HPDE6-E6E7 (cell line): ENCODE results near the gene SUMO1.

ENCODE experiments used
- DNase-seq: peaks from one replicate; pipeline ENCODE4 v3.0.0; 2011; ENCODE audit warnings: missing footprints; ENCODE audit errors: extremely low spot score

The SUMO1 gene

GRCh38 chr2:202201220-202202160, 36.9 kb downstream of the SUMO1 start:
- no peak for DNase-seq

DNA sequence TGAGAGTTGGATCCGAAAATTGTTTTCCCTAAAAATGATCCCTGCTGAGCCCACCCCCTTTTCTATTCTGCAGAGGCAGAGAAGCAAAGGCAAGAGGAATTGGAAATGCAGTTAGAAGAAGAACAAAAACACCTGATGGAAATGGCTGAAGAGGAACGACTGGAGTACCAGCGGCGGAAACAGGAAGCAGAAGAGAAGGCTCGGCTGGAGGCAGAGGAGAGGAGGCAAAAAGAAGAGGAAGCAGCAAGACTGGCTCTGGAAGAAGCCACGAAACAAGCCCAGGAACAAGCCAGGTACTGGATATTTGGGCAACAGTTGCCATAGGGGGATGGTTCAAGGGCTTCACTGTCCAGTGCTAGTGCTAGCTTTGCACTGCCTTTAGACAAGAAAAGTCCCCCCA, 41.7 kb downstream of the SUMO1 start:
- DNase-seq = no peak

DNA sequence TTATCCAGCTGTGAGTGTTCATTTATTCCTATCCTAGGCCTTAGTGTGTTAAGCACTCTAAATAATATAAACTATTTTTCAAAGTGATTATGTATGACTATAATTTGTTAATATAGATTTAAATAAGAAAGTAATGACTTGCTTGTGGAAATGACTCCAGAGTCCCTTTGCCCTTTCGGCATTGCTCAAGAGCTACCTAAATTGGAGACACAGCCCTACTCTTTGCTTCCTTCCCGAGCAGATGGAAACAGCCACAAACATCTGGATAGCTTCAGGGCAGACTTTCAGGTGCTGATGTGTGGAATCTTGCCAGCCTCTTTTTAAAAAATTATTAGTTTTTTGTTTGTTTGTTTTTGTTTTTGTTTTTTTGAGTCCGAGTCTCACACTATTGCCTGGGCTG, 44.0 kb downstream of the SUMO1 start:
- no peak for DNase-seq

GRCh38 chr2:202193881-202194353, 44.5 kb downstream of the SUMO1 start:
- DNase-seq = no peak

DNA sequence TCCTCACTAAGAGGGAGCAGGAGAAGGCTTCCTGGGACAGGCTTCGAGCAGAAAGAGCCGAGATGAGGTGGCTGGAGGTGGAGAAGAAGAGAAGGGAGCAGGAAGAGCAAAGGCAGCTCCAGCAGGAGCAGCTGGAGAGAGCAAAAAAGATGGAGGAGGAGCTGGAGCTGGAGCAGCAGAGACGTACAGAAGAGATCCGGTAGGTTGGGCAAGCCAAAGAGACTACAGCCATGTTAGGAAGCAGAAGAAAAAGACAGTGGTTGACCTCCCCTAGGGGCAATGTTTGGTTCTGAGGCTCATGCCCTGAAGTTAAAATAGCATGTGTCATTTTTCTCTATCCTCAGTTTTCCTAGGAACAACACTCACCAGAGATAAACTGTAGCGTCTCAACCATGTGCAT, 45.1 kb downstream of the SUMO1 start:
- no peak for DNase-seq

DNA sequence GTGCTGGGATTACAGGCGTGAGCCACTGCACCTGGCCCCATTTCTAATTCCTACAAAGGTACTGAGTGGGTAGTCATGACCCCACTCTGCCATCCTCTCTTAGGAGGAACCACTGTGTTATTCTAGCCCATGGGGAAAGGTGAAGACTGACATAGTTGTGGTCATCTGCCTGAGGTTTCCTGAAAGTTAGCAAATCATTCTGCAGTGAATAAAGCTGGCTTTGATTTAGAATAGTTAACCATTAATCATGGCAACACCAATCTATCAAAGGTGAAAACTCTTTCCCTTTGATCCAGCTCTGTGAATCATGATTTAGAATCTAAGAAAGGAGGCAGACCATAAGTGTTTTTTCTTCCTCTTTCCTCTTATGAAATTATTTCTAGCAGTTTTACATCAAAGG, 50.8 kb downstream of the SUMO1 start:
- no peak for DNase-seq

- DNase-seq = no peak
These were observed 51.7 kb downstream of the SUMO1 start for GRCh38 chr2:202186641-202187202.

DNA sequence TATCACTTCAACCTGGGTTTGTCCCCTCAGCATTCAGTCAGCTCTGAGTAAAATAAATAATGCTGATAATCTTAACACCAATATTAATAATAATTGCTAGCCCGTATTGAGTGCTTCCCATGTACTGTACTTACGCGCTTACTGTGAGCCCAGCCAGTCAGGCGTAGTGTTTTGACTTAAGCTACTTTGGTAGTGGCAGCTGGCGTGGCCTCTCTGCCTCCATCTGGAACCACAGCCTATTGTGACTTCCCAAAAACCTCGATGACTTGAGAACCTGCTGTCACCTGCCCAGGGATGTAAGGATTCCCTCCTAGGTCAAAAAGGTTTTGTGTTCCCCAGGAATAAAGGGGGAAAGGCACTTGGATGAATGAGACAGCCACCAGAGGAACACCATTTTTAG, 53.2 kb downstream of the SUMO1 start:
- no peak for DNase-seq

DNA sequence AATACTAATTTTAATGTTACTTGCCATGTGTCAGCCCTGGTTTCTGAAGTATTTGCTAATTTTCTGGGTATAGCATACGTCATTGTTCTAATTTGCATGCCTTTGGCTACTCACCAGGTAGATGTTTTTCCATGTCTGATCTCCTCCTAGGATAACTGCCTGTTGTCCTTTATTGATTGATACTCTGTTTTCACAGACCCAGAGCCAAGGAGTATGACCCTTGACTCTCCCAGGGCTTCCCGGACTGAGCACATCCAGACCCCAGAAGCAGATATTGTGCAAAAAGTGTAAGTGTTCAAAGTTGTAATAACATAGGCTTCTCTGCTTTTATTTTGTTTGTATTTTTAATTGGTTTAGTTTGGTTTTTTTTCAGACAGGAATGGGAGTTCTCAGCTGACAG, 53.8 kb downstream of the SUMO1 start:
- no peak for DNase-seq

- peak; percentile 40 for DNase-seq
These were observed 59.9 kb downstream of the SUMO1 start for GRCh38 chr2:202178346-202178958.

DNA sequence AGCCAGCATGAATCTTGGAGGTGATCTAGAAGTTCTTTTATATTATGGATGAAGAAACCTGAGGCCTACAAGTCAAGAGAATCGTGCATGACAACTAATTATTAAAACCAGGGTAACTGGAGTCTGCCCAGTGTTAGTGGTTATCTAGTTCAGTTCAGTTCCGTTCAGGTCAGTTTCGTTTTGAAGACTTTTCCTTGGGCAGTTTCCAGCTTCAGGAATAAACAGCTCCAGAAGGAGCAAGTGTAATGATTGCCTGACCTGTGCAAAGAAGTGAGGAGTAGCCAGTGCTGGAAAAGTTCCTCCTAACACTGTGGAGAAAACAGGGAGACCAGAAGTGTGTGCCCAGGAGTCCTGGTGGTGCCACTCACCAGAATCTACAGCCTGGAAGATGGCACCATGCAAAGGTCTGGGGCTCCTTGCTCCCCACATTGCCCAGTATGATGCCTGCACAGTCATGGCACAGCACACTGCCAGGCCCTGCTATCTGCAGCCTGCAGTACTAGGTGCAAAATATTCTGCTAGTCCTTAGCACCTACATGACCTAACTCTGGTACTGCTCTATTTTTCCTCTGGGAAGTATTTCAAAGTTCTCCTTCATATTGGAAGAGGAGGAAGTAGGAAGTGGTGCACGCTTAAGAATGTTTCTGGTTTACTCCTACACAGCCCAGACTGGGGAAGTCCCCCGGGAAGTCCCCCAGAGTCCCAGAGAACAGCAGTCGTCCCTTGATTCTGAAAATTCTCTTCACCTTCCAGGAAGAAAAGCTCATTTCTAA, 65.8 kb downstream of the SUMO1 start:
- DNase-seq = no peak

DNA sequence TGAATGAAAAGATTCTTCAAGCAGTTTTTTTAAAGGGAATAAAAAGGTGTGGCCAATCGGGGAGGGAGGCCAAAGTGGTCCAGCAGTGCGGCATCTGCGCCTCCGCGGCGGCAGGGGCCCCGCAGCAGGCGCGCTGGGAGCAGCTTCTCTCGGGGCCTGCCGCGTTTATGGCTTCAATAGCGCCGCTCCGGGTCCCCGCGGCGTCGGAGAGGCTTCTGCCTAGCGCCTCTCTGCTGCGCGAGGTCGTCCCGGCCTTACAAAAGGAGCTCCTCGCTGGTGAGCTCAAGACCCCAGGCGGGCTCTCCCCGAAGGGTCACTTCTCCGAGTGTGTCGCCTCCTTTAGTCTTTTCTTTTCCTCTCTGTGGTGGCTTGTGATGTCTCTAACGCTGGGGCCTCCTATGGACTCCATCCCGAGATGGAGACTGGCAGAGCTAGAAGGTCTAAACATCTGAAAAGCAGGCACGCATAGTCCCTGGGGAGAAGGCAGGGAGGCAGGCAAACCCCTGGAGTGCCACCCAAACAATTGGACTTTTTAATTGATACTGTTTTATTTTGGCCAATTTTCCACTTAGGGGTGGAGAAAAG, 67.1 kb downstream of the SUMO1 start:
- DNase-seq = no peak

GRCh38 chr2:202169832-202170424, 68.5 kb downstream of the SUMO1 start:
- no peak for DNase-seq

DNA sequence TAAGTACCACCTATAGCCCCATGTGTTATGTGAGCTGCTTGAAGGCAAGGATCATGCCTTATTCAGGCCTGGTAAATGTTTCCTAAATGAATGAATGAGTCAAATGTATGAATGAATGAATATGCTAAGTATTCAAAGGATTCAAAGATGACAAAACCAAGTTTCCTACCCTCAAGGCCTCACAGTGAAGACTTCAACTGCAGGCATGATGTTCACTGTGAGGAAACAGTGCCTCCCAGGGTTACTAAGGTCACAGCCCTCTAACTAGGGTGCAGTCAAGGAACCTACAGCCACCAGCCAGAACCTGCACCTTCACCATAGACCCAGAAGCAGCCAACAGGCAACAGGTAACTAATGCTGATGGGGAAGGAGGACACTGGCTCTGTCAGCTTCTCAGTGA, 69.3 kb downstream of the SUMO1 start:
- no peak for DNase-seq

DNA sequence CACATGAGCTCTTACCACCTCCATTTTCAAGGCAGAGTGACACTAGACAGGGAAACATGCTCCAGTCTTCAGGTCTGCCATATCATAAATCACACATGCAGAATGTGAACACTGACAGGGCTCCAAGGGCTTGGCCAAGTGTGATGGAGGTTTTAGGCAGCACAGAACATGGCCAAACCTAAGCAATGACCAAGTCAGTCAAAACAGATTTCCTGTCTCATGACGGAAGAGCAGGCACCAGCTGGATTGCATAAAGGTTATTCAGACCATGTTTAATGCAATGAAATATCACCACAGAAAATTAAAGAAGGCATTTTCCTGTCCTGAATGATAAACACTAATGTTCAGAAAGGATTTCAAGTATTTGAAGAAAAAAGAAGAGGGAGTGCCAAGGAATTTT, 72.5 kb downstream of the SUMO1 start:
- no peak for DNase-seq

DNA sequence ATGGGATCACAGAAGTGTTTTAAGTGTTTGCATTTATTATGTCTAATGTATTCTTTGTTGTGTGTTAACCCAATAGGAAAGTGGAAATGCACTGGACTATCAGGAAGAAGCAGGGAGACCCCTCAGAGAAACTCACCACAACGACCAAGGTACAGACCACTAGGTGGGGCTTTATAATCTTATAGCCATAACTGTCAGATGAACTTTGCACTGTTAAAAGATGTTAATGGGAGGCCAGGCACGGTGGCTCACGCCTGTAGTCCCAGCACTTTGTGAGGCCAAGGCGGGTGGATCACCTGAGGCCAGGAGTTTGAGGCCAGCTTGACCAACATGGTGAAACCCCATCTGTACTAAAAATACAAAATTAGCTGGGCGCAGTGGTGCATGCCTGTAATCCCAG, 73.2 kb downstream of the SUMO1 start:
- no peak for DNase-seq

DNA sequence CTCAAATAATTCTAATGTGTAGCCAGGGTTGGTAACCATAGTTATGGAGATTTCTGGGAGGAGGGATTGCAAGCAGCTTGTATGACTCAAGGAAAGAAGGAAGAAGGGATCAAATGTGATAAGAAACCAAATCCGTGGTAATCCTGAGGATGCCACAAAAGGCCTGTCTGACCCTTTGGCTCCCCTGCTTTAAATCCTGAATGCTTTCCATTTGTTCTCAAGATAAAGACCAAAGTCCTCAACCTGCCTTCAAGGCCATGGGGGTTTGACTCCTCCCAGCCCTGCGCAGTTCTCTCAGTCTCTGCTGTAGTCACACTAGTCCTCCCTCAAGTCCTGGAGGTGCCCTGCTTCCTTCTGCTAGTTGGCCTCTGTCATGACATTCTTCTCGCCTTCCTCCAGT, 74.0 kb downstream of the SUMO1 start:
- DNase-seq = no peak

DNA sequence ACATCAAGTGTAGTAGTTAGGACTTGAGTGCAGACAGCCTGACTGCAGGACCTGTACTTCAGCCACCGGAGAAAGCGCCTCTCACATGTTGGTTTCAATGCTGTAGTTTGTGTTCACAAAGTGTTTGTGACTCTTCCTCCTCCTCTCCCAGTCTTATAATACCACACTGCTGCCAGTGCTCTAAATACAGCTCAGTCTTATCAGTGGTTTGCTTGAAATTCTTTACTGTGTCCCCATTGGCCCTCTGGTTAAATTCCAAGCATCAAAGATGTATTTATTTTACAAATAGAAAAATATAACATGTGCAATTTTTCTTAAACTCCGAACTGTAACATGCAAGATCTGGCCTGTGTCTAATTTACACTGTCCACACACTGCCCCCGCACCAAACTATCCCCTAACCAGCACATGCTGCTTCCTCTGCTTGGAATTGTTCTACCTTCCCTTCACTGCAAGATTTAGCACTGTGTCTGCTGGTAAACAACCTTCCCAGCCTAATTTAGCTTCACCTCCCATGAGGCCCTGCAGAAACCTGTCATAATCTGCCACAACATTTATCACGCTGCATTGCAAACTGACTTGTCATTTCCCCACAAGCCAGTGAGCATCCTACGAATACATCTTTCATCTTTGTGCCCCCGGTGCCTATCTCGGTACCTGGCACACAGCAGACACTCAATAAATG, 77.1 kb downstream of the SUMO1 start:
- no peak for DNase-seq

DNA sequence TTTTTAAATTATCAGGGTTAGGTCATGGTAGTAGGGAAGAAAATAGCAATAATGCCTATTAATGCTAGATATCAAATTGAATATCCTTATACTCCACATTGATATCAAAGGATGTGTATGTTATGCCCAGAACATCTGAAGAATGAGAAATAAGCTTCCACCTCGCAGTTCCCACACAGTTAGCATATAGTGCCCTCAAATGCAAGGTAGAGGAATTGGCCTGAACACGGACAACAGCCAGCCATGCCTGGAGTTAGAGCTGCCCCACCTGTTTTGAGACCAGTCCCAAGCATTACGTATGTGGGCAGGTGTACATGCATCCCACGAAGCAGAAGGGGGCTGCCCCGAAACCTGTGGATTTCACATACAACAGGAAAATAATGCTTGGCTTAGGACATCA, 79.6 kb downstream of the SUMO1 start:
- DNase-seq = peak; percentile 21

- DNase-seq = no peak
These were observed 81.0 kb downstream of the SUMO1 start for GRCh38 chr2:202157211-202157990.
